ENCODE results near the gene INPP4B. TPM values are rescaled to one million over a fixed set of nuclear protein-coding genes. Genes with fewer than 3 reads are reported as not detected.

Gene INPP4B
- total RNA-seq, 2 donors from 2014 or later: 8.2 to 16.6 TPM

- intact Hi-C loops (cut with DNase I): no loop called here
- H3K4me3 ChIP-seq: no peak overlapping the region
- TF ChIP-seq CTCF (IDR thresholded peaks at IDR 0.05): no peak
- TF ChIP-seq POLR2A (IDR thresholded peaks at IDR 0.05): no peak
- ATAC-seq (no peak), DNase-seq (no peak)
- H3K27ac ChIP-seq: no peak overlapping the region
- H3K4me1 ChIP-seq: no peaks in the 10 kb centered on the region
- peaks cover 3 to 4% of the 10 kb centered on the region in 2 donors for H3K27me3 ChIP-seq
- H3K9me3 ChIP-seq: no peaks in the 10 kb centered on the region
- no peaks in the 10 kb centered on the region for H3K36me3 ChIP-seq (replicated peaks in 1 of 2; ENCODE audit: insufficient read depth in 1 of 2, low read depth in 2 of 2)
Measured at GRCh38 chr4:142411993-142412392, 434.1 kb downstream of the INPP4B start.

- no peak overlapping the region for H3K4me3 ChIP-seq
- no peaks in the 10 kb centered on the region for H3K36me3 ChIP-seq (replicated peaks in 1 of 2; ENCODE audit: insufficient read depth in 1 of 2, low read depth in 2 of 2)
- DNase-seq (no peak), ATAC-seq (no peak)
- H3K27ac ChIP-seq: no peak overlapping the region
- intact Hi-C loops (cut with DNase I): no loop called here
- no peak for TF ChIP-seq POLR2A (IDR thresholded peaks at IDR 0.05)
- no peak for TF ChIP-seq CTCF (IDR thresholded peaks at IDR 0.05)
- WGBS, 2 donors: 87 to 92% methylated on average over 5 of the region's 5 CpGs
- H3K27me3 ChIP-seq: no peaks in the 10 kb centered on the region
- peaks cover 11% of the 10 kb centered on the region for H3K4me1 ChIP-seq
- no peaks in the 10 kb centered on the region for H3K9me3 ChIP-seq
Measured at GRCh38 chr4:142408003-142408441, 438.1 kb downstream of the INPP4B start.

GRCh38 chr4:142407596-142407995 is 438.5 kb downstream of the INPP4B start:
- H3K36me3 ChIP-seq (replicated peaks in 1 of 2; ENCODE audit: insufficient read depth in 1 of 2, low read depth in 2 of 2): no peaks in the 10 kb centered on the region
- H3K4me1 ChIP-seq: peaks cover 11% of the 10 kb centered on the region
- intact Hi-C loops (cut with DNase I): no loop called here
- WGBS, 2 donors: 89 to 91% methylated on average over 2 of the region's 2 CpGs
- DNase-seq (no peak), ATAC-seq (no peak)
- TF ChIP-seq POLR2A (IDR thresholded peaks at IDR 0.05) (no peak), CTCF (IDR thresholded peaks at IDR 0.05) (no peak)
- H3K27ac ChIP-seq: no peak overlapping the region
- H3K4me3 ChIP-seq: no peak overlapping the region
- no peaks in the 10 kb centered on the region for H3K27me3 ChIP-seq
- no peaks in the 10 kb centered on the region for H3K9me3 ChIP-seq

- TF ChIP-seq CTCF (IDR thresholded peaks at IDR 0.05) (no peak), POLR2A (IDR thresholded peaks at IDR 0.05) (no peak)
- ATAC-seq (no peak), DNase-seq (no peak)
- WGBS, 2 donors: 69 to 81% methylated on average over 7 of the region's 7 CpGs
- intact Hi-C loops (cut with DNase I): no loop called here
- Histone ChIP-seq H3K9me3 (no peaks in the 10 kb centered on the region), H3K4me1 (peaks cover 11% of the 10 kb centered on the region), H3K27me3 (no peaks in the 10 kb centered on the region), H3K36me3 (replicated peaks in 1 of 2; ENCODE audit: insufficient read depth in 1 of 2, low read depth in 2 of 2) (no peaks in the 10 kb centered on the region), H3K27ac (no peak overlapping the region), H3K4me3 (no peak overlapping the region)
Measured at GRCh38 chr4:142406917-142407501, 439.1 kb downstream of the INPP4B start.

GRCh38 chr4:142406499-142406835 is 439.6 kb downstream of the INPP4B start:
- TF ChIP-seq POLR2A (IDR thresholded peaks at IDR 0.05): no peak
- no peak for TF ChIP-seq CTCF (IDR thresholded peaks at IDR 0.05)
- Histone ChIP-seq H3K9me3 (no peaks in the 10 kb centered on the region), H3K27ac (peak overlapping the region in 2 of 4 donors; percentile 68 to 72), H3K4me3 (no peak overlapping the region), H3K4me1 (peaks cover 11% of the 10 kb centered on the region), H3K36me3 (replicated peaks in 1 of 2; ENCODE audit: insufficient read depth in 1 of 2, low read depth in 2 of 2) (no peaks in the 10 kb centered on the region), H3K27me3 (no peaks in the 10 kb centered on the region)
- DNase-seq: no peak
- 33 to 36% methylated on average over 2 of the region's 2 CpGs for WGBS, 2 donors
- ATAC-seq: no peak
- intact Hi-C loops (cut with DNase I): no loop called here

Data from body of pancreas (tissue), 4 donors.